Osteocyte (in vitro differentiated cells): ENCODE measurements around the gene ABCG1. TPM values are rescaled to one million over a fixed set of nuclear protein-coding genes. Genes with fewer than 3 reads are reported as not detected.

Experiments used
- DNase-seq: peaks from one replicate; pipeline ENCODE4 v3.0.0; 2021; ENCODE audit warnings: mixed read lengths; ENCODE audit not compliant: unreplicated experiment; ENCODE audit errors: extremely low spot score
- H3K27ac Mint-ChIP-seq: one replicate; pipeline ENCODE4 v1.8.0; 2021; ENCODE audit warnings: mild to moderate bottlenecking, mixed read lengths; ENCODE audit not compliant: unreplicated experiment
- H3K27me3 Mint-ChIP-seq: one replicate; pipeline ENCODE4 v1.8.0; 2021; ENCODE audit warnings: mixed read lengths; ENCODE audit not compliant: unreplicated experiment
- H3K36me3 Mint-ChIP-seq: one replicate; pipeline ENCODE4 v1.8.0; 2021; ENCODE audit warnings: mixed read lengths; ENCODE audit not compliant: unreplicated experiment
- H3K4me1 Mint-ChIP-seq: one replicate; pipeline ENCODE4 v1.8.0; 2021; ENCODE audit warnings: mixed read lengths; ENCODE audit not compliant: unreplicated experiment
- H3K4me3 Mint-ChIP-seq: one replicate; pipeline ENCODE4 v1.8.0; 2021; ENCODE audit warnings: mild to moderate bottlenecking, moderate library complexity, mixed read lengths; ENCODE audit not compliant: unreplicated experiment
- H3K9me3 Mint-ChIP-seq: one replicate; pipeline ENCODE4 v1.8.0; 2021; ENCODE audit warnings: mixed read lengths; ENCODE audit not compliant: unreplicated experiment
- CTCF ChIP-seq: fragments of 200-600 bp; sonication (generic); IDR thresholded peaks from 2 replicates; pipeline ENCODE4 v1.5.0; 2021; ENCODE audit warnings: antibody characterized with exemption, mild to moderate bottlenecking, moderate library complexity
- total RNA-seq: library from RNA; stranded (reverse); gene quantifications from 2 replicates; pipeline ENCODE4 v1.2.1, GENCODE V29; 2021

Gene ABCG1
- total RNA-seq, 1 donor from 2014 or later: 16.5 TPM

GRCh38 chr21:42203936-42204335 lies 15.0 kb upstream of the ABCG1 start:
- H3K36me3 Mint-ChIP-seq: peaks cover 2% of the 10 kb centered on the region
- peaks cover 48% of the 10 kb centered on the region for H3K27me3 Mint-ChIP-seq
- H3K9me3 Mint-ChIP-seq: peaks cover 7% of the 10 kb centered on the region
- H3K4me3 Mint-ChIP-seq: no peak overlapping the region
- DNase-seq: no peak
- no peak overlapping the region for H3K27ac Mint-ChIP-seq
- peaks cover 8% of the 10 kb centered on the region for H3K4me1 Mint-ChIP-seq
- TF ChIP-seq CTCF: no peak

- Mint-ChIP-seq H3K36me3 (peaks cover 2% of the 10 kb centered on the region), H3K4me3 (no peak overlapping the region), H3K27ac (no peak overlapping the region), H3K9me3 (peaks cover 7% of the 10 kb centered on the region), H3K4me1 (peaks cover 13% of the 10 kb centered on the region), H3K27me3 (peaks cover 49% of the 10 kb centered on the region)
- TF ChIP-seq CTCF: no peak
- no peak for DNase-seq
Measured at GRCh38 chr21:42207426-42207825, 11.5 kb upstream of the ABCG1 start.

GRCh38 chr21:42208036-42208435 lies 10.9 kb upstream of the ABCG1 start:
- no peak for TF ChIP-seq CTCF
- no peak for DNase-seq
- H3K4me1 Mint-ChIP-seq: peaks cover 13% of the 10 kb centered on the region
- no peak overlapping the region for H3K4me3 Mint-ChIP-seq
- no peak overlapping the region for H3K27ac Mint-ChIP-seq
- peaks cover 2% of the 10 kb centered on the region for H3K36me3 Mint-ChIP-seq
- peaks cover 7% of the 10 kb centered on the region for H3K9me3 Mint-ChIP-seq
- peaks cover 43% of the 10 kb centered on the region for H3K27me3 Mint-ChIP-seq

- no peak overlapping the region for H3K27ac Mint-ChIP-seq
- peaks cover 13% of the 10 kb centered on the region for H3K4me1 Mint-ChIP-seq
Measured at GRCh38 chr21:42208801-42209490, 10.0 kb upstream of the ABCG1 start.

More at GRCh38 chr21:42208801-42209490, 10.0 kb upstream of the ABCG1 start:
- peaks cover 2% of the 10 kb centered on the region for H3K9me3 Mint-ChIP-seq
- peaks cover 2% of the 10 kb centered on the region for H3K36me3 Mint-ChIP-seq
- H3K4me3 Mint-ChIP-seq: no peak overlapping the region
- no peak for TF ChIP-seq CTCF
- no peak for DNase-seq
- H3K27me3 Mint-ChIP-seq: peaks cover 37% of the 10 kb centered on the region
